Endodermal cell (in vitro differentiated cells): ENCODE results near the gene NACC2. TPM values are rescaled to one million over a fixed set of nuclear protein-coding genes. Genes with fewer than 3 reads are reported as not detected.

ENCODE experiments used
- DNase-seq: peaks from one replicate; pipeline ENCODE4 v3.0.0-alpha.2; 2017
- H3K27ac ChIP-seq: 2 replicates; pipeline ENCODE4 v1.5.1; 2013; ENCODE audit warnings: mild to moderate bottlenecking, low read depth, low read length, moderate library complexity
- H3K27me3 ChIP-seq: 2 replicates; pipeline ENCODE4 v1.6.1; 2013; ENCODE audit warnings: mild to moderate bottlenecking, low read length, moderate library complexity; ENCODE audit not compliant: insufficient read depth, control insufficient read depth, poor library complexity, severe bottlenecking
- H3K36me3 ChIP-seq: 2 replicates; pipeline ENCODE4 v1.7.0; 2013; ENCODE audit warnings: mild to moderate bottlenecking, low read length, moderate library complexity; ENCODE audit not compliant: control insufficient read depth, insufficient read depth
- H3K4me1 ChIP-seq: one replicate; pipeline ENCODE4 v1.7.0; 2013; ENCODE audit warnings: low read length; ENCODE audit not compliant: control insufficient read depth, insufficient read depth
- H3K4me3 ChIP-seq: 2 replicates; pipeline ENCODE4 v1.5.1; 2013; ENCODE audit warnings: mild to moderate bottlenecking, low read length, moderate library complexity
- H3K9ac ChIP-seq: 2 replicates; pipeline ENCODE4 v1.6.1; 2013; ENCODE audit warnings: mild to moderate bottlenecking, low read length, moderate library complexity; ENCODE audit not compliant: poor library complexity, severe bottlenecking; ENCODE audit errors: extremely low read depth
- H3K9me3 ChIP-seq: 2 replicates; pipeline ENCODE4 v1.6.1; 2013; ENCODE audit warnings: mild to moderate bottlenecking, low read length, moderate library complexity; ENCODE audit not compliant: control insufficient read depth
- H3K27ac Mint-ChIP-seq: 2 replicates; pipeline ENCODE4 v1.8.0; 2020; ENCODE audit warnings: mixed read lengths
- H3K27me3 Mint-ChIP-seq: 2 replicates; pipeline ENCODE4 v1.8.0; 2021; ENCODE audit warnings: mild to moderate bottlenecking, mixed read lengths; ENCODE audit not compliant: insufficient read depth
- H3K36me3 Mint-ChIP-seq: 2 replicates; pipeline ENCODE4 v1.8.0; 2020; ENCODE audit warnings: low read depth, mixed read lengths
- H3K4me1 Mint-ChIP-seq: 2 replicates; pipeline ENCODE4 v1.8.0; 2020; ENCODE audit warnings: mixed read lengths
- H3K4me3 Mint-ChIP-seq: 2 replicates; pipeline ENCODE4 v1.8.0; 2020; ENCODE audit warnings: mild to moderate bottlenecking, moderate library complexity, mixed read lengths
- H3K9me3 Mint-ChIP-seq: 2 replicates; pipeline ENCODE4 v1.8.0; 2020; ENCODE audit warnings: mild to moderate bottlenecking, mixed read lengths
- CTCF ChIP-seq: fragments of 200-600 bp; sonication (generic); conservative IDR thresholded peaks from 2 replicates; pipeline ENCODE4 v1.5.0; 2021; ENCODE audit warnings: antibody characterized with exemption, mild to moderate bottlenecking
- WGBS, 2 experiments: methylation state at CpG; one replicate each; pipeline versions ENCODE4 v1.1.5 to v1.1.7; 2013; ENCODE audit warnings: missing lambda C conversion rate in 2 of 2, mixed read lengths in 1 of 2; ENCODE audit not compliant: insufficient coverage in 1 of 2, insufficient read length in 1 of 2; 5-methylcytosine and 5-hydroxymethylcytosine counted together
- total RNA-seq, 2 donors: library from RNA; stranded (reverse); fragmentation: NEBNext Ultra II Directional in 1 of 2; extraction: Animal tissue kit (Norgen Biotek cat#: 25700) in 1 of 2; gene quantifications; 2 replicates in 1 of 2; 3 replicates in 1 of 2; pipeline ENCODE4 v1.2.1, GENCODE V29; 2021

Gene NACC2
- total RNA-seq, 2 donors from 2014 or later = 12.4 to 16.7 TPM

- no peaks in the 10 kb centered on the region for H3K4me1 Mint-ChIP-seq
- DNase-seq = peak; percentile 37
- TF ChIP-seq CTCF = no peak
- no peaks in the 10 kb centered on the region for H3K9me3 Mint-ChIP-seq
- H3K36me3 Mint-ChIP-seq = peaks cover 8% of the 10 kb centered on the region
- peaks cover 4% of the 10 kb centered on the region for H3K27me3 Mint-ChIP-seq
- Histone ChIP-seq H3K36me3 (no peaks in the 10 kb centered on the region), H3K27ac (no peak overlapping the region), H3K4me3 (no peak overlapping the region), H3K9ac (no peak overlapping the region), H3K9me3 (no peaks in the 10 kb centered on the region), H3K4me1 (no peaks in the 10 kb centered on the region), H3K27me3 (no peaks in the 10 kb centered on the region)
- 87 to 89% methylated on average over 16 to 23 of the region's 23 CpGs for WGBS, 2 experiments
- H3K4me3 Mint-ChIP-seq = no peak overlapping the region
- no peak overlapping the region for H3K27ac Mint-ChIP-seq
Measured at GRCh38 chr9:136018257-136019031, 76.6 kb downstream of the NACC2 start.

GRCh38 chr9:136017289-136018190 lies 77.5 kb downstream of the NACC2 start:
- Histone ChIP-seq H3K9ac (no peak overlapping the region), H3K4me3 (no peak overlapping the region), H3K9me3 (no peaks in the 10 kb centered on the region), H3K4me1 (no peaks in the 10 kb centered on the region), H3K27me3 (no peaks in the 10 kb centered on the region), H3K27ac (no peak overlapping the region), H3K36me3 (no peaks in the 10 kb centered on the region)
- H3K36me3 Mint-ChIP-seq = peaks cover 7% of the 10 kb centered on the region
- H3K4me1 Mint-ChIP-seq = no peaks in the 10 kb centered on the region
- no peak for TF ChIP-seq CTCF
- no peaks in the 10 kb centered on the region for H3K9me3 Mint-ChIP-seq
- no peak overlapping the region for H3K4me3 Mint-ChIP-seq
- H3K27ac Mint-ChIP-seq = no peak overlapping the region
- H3K27me3 Mint-ChIP-seq = peaks cover 4% of the 10 kb centered on the region
- DNase-seq = peak; percentile 42
- 93 to 100% methylated on average over 5 to 27 of the region's 27 CpGs for WGBS, 2 experiments

- Mint-ChIP-seq H3K36me3 (peaks cover 6% of the 10 kb centered on the region), H3K27me3 (peaks cover 4% of the 10 kb centered on the region), H3K27ac (no peak overlapping the region), H3K4me3 (no peak overlapping the region), H3K4me1 (no peaks in the 10 kb centered on the region), H3K9me3 (no peaks in the 10 kb centered on the region)
- H3K4me3 ChIP-seq = no peak overlapping the region
- TF ChIP-seq CTCF = peak; percentile 56
- no peaks in the 10 kb centered on the region for H3K36me3 ChIP-seq
- H3K27ac ChIP-seq = no peak overlapping the region
- 93 to 96% methylated on average over 10 to 23 of the region's 23 CpGs for WGBS, 2 experiments
- H3K9me3 ChIP-seq = no peaks in the 10 kb centered on the region
- H3K27me3 ChIP-seq = no peaks in the 10 kb centered on the region
- peak; percentile 62 for DNase-seq
- no peak overlapping the region for H3K9ac ChIP-seq
- H3K4me1 ChIP-seq = no peaks in the 10 kb centered on the region
Measured at GRCh38 chr9:136016572-136017288, 78.4 kb downstream of the NACC2 start.
